ENCODE measurements around the gene SPATS2L. TPM values are rescaled to one million over a fixed set of nuclear protein-coding genes. Genes with fewer than 3 reads are reported as not detected.

The SPATS2L gene
- total and polyA plus RNA-seq, 9 donors = 36.5 to 93.0 (median 70.6) TPM

DNA sequence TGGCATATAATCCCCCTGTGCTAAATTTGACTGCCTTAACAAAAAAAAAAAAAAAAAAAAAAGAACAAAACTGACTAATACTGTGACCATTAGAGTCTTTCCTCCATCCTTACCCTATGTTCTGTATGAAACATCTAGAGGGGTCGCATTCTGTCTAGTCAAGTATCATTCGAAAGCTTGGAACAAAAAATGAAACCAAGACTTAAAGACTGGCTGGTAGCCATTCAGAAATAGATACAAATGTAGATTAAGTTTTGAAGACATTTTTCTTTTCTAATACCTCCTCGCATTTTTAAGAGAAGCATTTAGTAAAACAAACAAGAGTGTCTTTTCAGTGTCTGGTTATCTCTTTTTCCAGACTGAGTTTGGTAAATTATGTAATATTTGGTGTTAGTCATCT, 66.7 kb downstream of the SPATS2L start:
- Histone ChIP-seq H3K27me3 (no peaks in the 10 kb centered on the region), H3K4me1 (ENCODE audit: insufficient read depth) (peaks cover 7% of the 10 kb centered on the region), H3K36me3 (no peaks in the 10 kb centered on the region), H3K9me3 (no peaks in the 10 kb centered on the region), H3K27ac (no peak overlapping the region), H3K4me3 (no peak overlapping the region)
- intact Hi-C loops (cut with DNase I) = loop anchor here in 1 of 4 donors (2.0 kb wide), 1 partner anchor 14 kb away; no protein-coding TSS in a partner anchor
- DNase-seq = no peak
- WGBS, 3 donors = 62 to 68% (median 64%) methylated on average over 3 of the region's 3 CpGs
- no peak for TF ChIP-seq EP300 (IDR thresholded peaks at IDR 0.05)
- TF ChIP-seq POLR2A (IDR thresholded peaks at IDR 0.05) = no peak

GRCh38 chr2:200373973-200374416, 67.5 kb downstream of the SPATS2L start:
- intact Hi-C loops (cut with DNase I) = loop anchor here in 1 of 4 donors (2.0 kb wide), 1 partner anchor 15 kb away; no protein-coding TSS in a partner anchor
- H3K27ac ChIP-seq = no peak overlapping the region
- peaks cover 11% of the 10 kb centered on the region for H3K4me1 ChIP-seq (ENCODE audit: insufficient read depth)
- no peaks in the 10 kb centered on the region for H3K9me3 ChIP-seq
- H3K36me3 ChIP-seq = no peaks in the 10 kb centered on the region
- H3K4me3 ChIP-seq = no peak overlapping the region
- no peaks in the 10 kb centered on the region for H3K27me3 ChIP-seq
- 68 to 73% (median 70%) methylated on average over 5 of the region's 5 CpGs for WGBS, 3 donors
- TF ChIP-seq EP300 (IDR thresholded peaks at IDR 0.05) = no peak
- TF ChIP-seq, protein P1, sequence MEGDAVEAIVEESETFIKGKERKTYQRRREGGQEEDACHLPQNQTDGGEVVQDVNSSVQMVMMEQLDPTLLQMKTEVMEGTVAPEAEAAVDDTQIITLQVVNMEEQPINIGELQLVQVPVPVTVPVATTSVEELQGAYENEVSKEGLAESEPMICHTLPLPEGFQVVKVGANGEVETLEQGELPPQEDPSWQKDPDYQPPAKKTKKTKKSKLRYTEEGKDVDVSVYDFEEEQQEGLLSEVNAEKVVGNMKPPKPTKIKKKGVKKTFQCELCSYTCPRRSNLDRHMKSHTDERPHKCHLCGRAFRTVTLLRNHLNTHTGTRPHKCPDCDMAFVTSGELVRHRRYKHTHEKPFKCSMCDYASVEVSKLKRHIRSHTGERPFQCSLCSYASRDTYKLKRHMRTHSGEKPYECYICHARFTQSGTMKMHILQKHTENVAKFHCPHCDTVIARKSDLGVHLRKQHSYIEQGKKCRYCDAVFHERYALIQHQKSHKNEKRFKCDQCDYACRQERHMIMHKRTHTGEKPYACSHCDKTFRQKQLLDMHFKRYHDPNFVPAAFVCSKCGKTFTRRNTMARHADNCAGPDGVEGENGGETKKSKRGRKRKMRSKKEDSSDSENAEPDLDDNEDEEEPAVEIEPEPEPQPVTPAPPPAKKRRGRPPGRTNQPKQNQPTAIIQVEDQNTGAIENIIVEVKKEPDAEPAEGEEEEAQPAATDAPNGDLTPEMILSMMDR (IDR thresholded peaks at IDR 0.05) = no peak
- TF ChIP-seq POLR2A (IDR thresholded peaks at IDR 0.05) = no peak
- no peak for DNase-seq

GRCh38 chr2:200376513-200377354, 70.2 kb downstream of the SPATS2L start:
- Histone ChIP-seq H3K36me3 (no peaks in the 10 kb centered on the region), H3K9me3 (no peaks in the 10 kb centered on the region), H3K27me3 (no peaks in the 10 kb centered on the region), H3K27ac (no peak overlapping the region), H3K4me3 (no peak overlapping the region), H3K4me1 (ENCODE audit: insufficient read depth) (peaks cover 23% of the 10 kb centered on the region)
- intact Hi-C loops (cut with DNase I) = no loop called here
- TF ChIP-seq EP300 (IDR thresholded peaks at IDR 0.05) (no peak), POLR2A (IDR thresholded peaks at IDR 0.05) (no peak)
- TF ChIP-seq, protein P1 (IDR thresholded peaks at IDR 0.05) = no peak
- no peak for DNase-seq
- 84 to 94% (median 92%) methylated on average over 15 of the region's 15 CpGs for WGBS, 3 donors

DNA sequence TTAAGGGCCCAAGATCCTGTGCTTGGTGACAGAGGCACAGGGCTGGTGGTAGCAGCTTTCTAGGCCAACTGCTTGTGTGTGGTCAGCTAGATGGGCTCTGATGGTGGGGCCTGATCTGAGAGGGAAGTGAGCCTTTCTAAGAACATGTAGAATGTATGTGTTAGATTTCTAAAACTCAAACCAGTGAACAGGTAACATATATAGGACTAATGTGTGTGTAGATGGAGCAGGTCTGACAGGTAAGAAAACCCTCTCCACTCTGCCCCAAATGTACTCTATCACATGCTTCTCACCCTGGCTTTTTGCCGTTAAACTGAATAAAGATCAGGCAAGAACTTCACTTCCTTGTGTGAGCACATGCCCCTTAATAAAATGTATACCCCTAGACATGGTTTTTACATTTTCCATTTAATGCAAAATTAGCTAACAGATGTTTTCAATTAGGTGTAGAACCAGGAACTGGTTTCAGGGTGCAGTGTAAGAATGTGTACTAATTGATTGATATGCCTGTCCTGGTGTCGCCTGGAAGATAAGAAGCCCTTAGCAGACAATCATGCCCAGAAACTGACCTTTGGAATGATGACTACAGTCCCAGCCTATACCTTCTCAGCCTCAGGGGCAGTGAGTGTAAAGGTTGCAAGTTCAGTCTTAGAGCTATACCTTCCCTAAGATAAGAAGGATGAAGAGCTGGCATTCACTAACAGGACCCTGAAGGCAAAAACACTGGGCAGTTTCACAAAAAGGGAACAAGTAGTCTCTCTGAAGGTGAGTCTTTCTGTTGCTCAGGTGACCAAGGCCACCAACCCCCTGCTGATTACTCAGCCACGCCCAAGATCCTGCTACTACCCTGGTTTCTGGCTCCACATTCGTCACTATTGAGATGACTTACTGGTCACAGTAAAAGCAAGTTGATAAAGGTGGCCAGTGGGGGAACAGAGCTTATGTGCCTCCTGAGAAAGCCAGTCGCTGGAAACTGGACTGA, 71.2 kb downstream of the SPATS2L start:
- H3K36me3 ChIP-seq = no peaks in the 10 kb centered on the region
- intact Hi-C loops (cut with DNase I) = no loop called here
- peaks cover 26% of the 10 kb centered on the region for H3K4me1 ChIP-seq (ENCODE audit: insufficient read depth)
- 70 to 89% (median 78%) methylated on average over 5 of the region's 5 CpGs for WGBS, 3 donors
- no peaks in the 10 kb centered on the region for H3K27me3 ChIP-seq
- H3K9me3 ChIP-seq = no peaks in the 10 kb centered on the region
- TF ChIP-seq, protein P1 (IDR thresholded peaks at IDR 0.05) = no peak
- TF ChIP-seq EP300 (IDR thresholded peaks at IDR 0.05) (no peak), POLR2A (IDR thresholded peaks at IDR 0.05) (no peak)
- peak overlapping the region in 1 of 2 donors; percentile 63 for H3K27ac ChIP-seq
- no peak overlapping the region for H3K4me3 ChIP-seq
- DNase-seq = no peak

Data from ovary (tissue), 9 donors.